Neural cell (in vitro differentiated cells): Measurements from ENCODE around the gene EFCAB12.
A peak's percentile ranks its signal among the peaks of the same experiment; 100 is the strongest.

Experiments used
- CTCF ChIP-seq: fragments of 450-650 bp; IDR thresholded peaks from 2 replicates; pipeline ENCODE4 v1.5.1; 2014; ENCODE audit warnings: antibody characterized with exemption, mild to moderate bottlenecking, moderate library complexity; ENCODE audit not compliant: poor library complexity, severe bottlenecking
- REST ChIP-seq: IDR thresholded peaks from 2 replicates; pipeline ENCODE4 v1.6.1; 2012; ENCODE audit warnings: borderline replicate concordance

GRCh38 chr3:129439817-129440617 is 11.6 kb upstream of the EFCAB12 start, which contains the start of the genes IFT122 and MBD4:
- TF ChIP-seq REST (peak; percentile 33), CTCF (peak; percentile 39)
